GM21737 (cell line): ENCODE measurements around the gene KRTAP3-3.
"Not testable (repeated sequence)": the region's sequence is repeated elsewhere in the genome, so short reads cannot be mapped to it uniquely, and the experiment has no call there.

ENCODE experiments used
- ATAC-seq: cut with Tn5 transposase; IDR thresholded peaks from one replicate; pipeline ENCODE4 v1.9.1; 2021; ENCODE audit warnings: mild to moderate bottlenecking, moderate library complexity; ENCODE audit not compliant: unreplicated experiment

KRTAP3-3 gene

GRCh38 chr17:40993839-40994238 lies at the start of gene KRTAP3-3:
Gene KRTAP3-3, minus strand, starts transcription at chr17:40994164. Its CDS starts 67 bp downstream, at chr17:40994097.
- no peak for ATAC-seq

- no peak for ATAC-seq
Measured at GRCh38 chr17:41042953-41043352, 49.0 kb upstream of the KRTAP3-3 start.

GRCh38 chr17:41040783-41041571 lies 47.0 kb upstream of the KRTAP3-3 start, which contains the start of gene KRTAP1-1:
Gene KRTAP1-1, minus strand, starts transcription at chr17:41041450. Its CDS starts 53 bp downstream, at chr17:41041397.
- ATAC-seq: not testable (repeated sequence)

- ATAC-seq: no peak
Measured at GRCh38 chr17:41037853-41038350, 43.9 kb upstream of the KRTAP3-3 start.

- not testable (repeated sequence) for ATAC-seq
Measured at GRCh38 chr17:41034346-41034935, 40.5 kb upstream of the KRTAP3-3 start, which contains the start of gene KRTAP1-3. Gene KRTAP1-3, minus strand, starts transcription at chr17:41034874. Its CDS starts 53 bp downstream, at chr17:41034821.

- ATAC-seq: no peak
Measured at GRCh38 chr17:41029633-41030245, 35.8 kb upstream of the KRTAP3-3 start, which contains the start of gene KRTAP1-4. Gene KRTAP1-4, minus strand, starts transcription at chr17:41030195. Its CDS starts 117 bp downstream, at chr17:41030078.

- no peak for ATAC-seq
Measured at GRCh38 chr17:41026715-41027471, 32.9 kb upstream of the KRTAP3-3 start, which contains the start of gene KRTAP1-5. Gene KRTAP1-5, minus strand, starts transcription at chr17:41027208. Its CDS starts 53 bp downstream, at chr17:41027155.

- no peak for ATAC-seq
Measured at GRCh38 chr17:41024697-41025096, 30.7 kb upstream of the KRTAP3-3 start.

GRCh38 chr17:41020336-41020735 lies 26.4 kb upstream of the KRTAP3-3 start:
- no peak for ATAC-seq

- ATAC-seq: no peak
Measured at GRCh38 chr17:41019415-41019814, 25.5 kb upstream of the KRTAP3-3 start.

- no peak for ATAC-seq
Measured at GRCh38 chr17:41018541-41018940, 24.6 kb upstream of the KRTAP3-3 start.

- no peak for ATAC-seq
Measured at GRCh38 chr17:41016578-41017215, 22.7 kb upstream of the KRTAP3-3 start.

GRCh38 chr17:41015454-41015853 lies 21.5 kb upstream of the KRTAP3-3 start:
- no peak for ATAC-seq

- ATAC-seq: no peak
Measured at GRCh38 chr17:41013606-41014005, 19.6 kb upstream of the KRTAP3-3 start.

GRCh38 chr17:41013181-41013580 lies 19.2 kb upstream of the KRTAP3-3 start:
- no peak for ATAC-seq

GRCh38 chr17:41012326-41013120 lies 18.6 kb upstream of the KRTAP3-3 start:
- ATAC-seq: no peak

GRCh38 chr17:41010441-41010840 lies 16.5 kb upstream of the KRTAP3-3 start:
- no peak for ATAC-seq

- no peak for ATAC-seq
Measured at GRCh38 chr17:41009936-41010335, 16.0 kb upstream of the KRTAP3-3 start.

GRCh38 chr17:41009301-41009760 lies 15.4 kb upstream of the KRTAP3-3 start:
- no peak for ATAC-seq
